Right ventricle myocardium inferior (tissue), 1 donor: Measurements from ENCODE around the gene CTBP2. TPM values are rescaled to one million over a fixed set of nuclear protein-coding genes. Genes with fewer than 3 reads are reported as not detected.

Experiments used
- ATAC-seq: fragments of 200-7000 bp; cut with Tn5 transposase; one replicate; pipeline ENCODE4 v1.9.1; 2020; ENCODE audit warnings: mild to moderate bottlenecking, moderate library complexity
- DNase-seq: peaks from one replicate; pipeline ENCODE4 v3.0.0; 2021; ENCODE audit errors: missing footprints
- intact Hi-C: fragments of 100-400 bp; cut with DNase I; formaldehyde crosslinking; loops from one replicate; pipeline ENCODE4 v1.11.0; 2022
- total RNA-seq: library from RNA; stranded (reverse); fragmentation: NEBNext Ultra II Directional; extraction: Animal tissue kit (Norgen Biotek cat#: 25700); gene quantifications from one replicate; pipeline ENCODE4 v1.2.1, GENCODE V29; 2021
- donor health status: DM: no; HTN: yes; CAD: no; lungs with severe emphysema.

The CTBP2 gene
- total RNA-seq, 1 donor from 2014 or later: 31.3 TPM

- intact Hi-C loops: no loop called here
- ATAC-seq (no peak), DNase-seq (no peak)
These were observed 130.7 kb downstream of the CTBP2 start for GRCh38 chr10:125029584-125030242.

GRCh38 chr10:125027871-125028869 lies 132.2 kb downstream of the CTBP2 start:
- no peak for DNase-seq
- intact Hi-C loops: no loop called here
- ATAC-seq: peak; percentile 70

- DNase-seq (no peak), ATAC-seq (no peak)
- intact Hi-C loops: no loop called here
These were observed 133.2 kb downstream of the CTBP2 start for GRCh38 chr10:125026974-125027735.

GRCh38 chr10:125026036-125026931 lies 134.1 kb downstream of the CTBP2 start:
- ATAC-seq (no peak), DNase-seq (no peak)
- intact Hi-C loops: no loop called here

- ATAC-seq: no peak
- intact Hi-C loops: no loop called here
- DNase-seq: no peak
These were observed 135.0 kb downstream of the CTBP2 start for GRCh38 chr10:125025341-125025740.

GRCh38 chr10:125024497-125025234 lies 135.7 kb downstream of the CTBP2 start:
- DNase-seq: no peak
- intact Hi-C loops: no loop called here
- no peak for ATAC-seq

- peak; percentile 84 for DNase-seq
- intact Hi-C loops: no loop called here
- ATAC-seq: peak; percentile 47
These were observed 136.4 kb downstream of the CTBP2 start for GRCh38 chr10:125023862-125024496.

- intact Hi-C loops: no loop called here
- ATAC-seq (no peak), DNase-seq (no peak)
These were observed 137.1 kb downstream of the CTBP2 start for GRCh38 chr10:125023255-125023654.

GRCh38 chr10:125022671-125023070 lies 137.7 kb downstream of the CTBP2 start:
- intact Hi-C loops: no loop called here
- ATAC-seq (no peak), DNase-seq (no peak)

GRCh38 chr10:125021686-125022344 lies 138.5 kb downstream of the CTBP2 start:
- no peak for ATAC-seq
- intact Hi-C loops: no loop called here
- no peak for DNase-seq

GRCh38 chr10:125020871-125021270 lies 139.5 kb downstream of the CTBP2 start:
- ATAC-seq: no peak
- intact Hi-C loops: no loop called here
- no peak for DNase-seq

- intact Hi-C loops: no loop called here
- DNase-seq: no peak
- ATAC-seq: no peak
These were observed 140.0 kb downstream of the CTBP2 start for GRCh38 chr10:125020386-125020785.

- no peak for ATAC-seq
- no peak for DNase-seq
- intact Hi-C loops: no loop called here
These were observed 141.7 kb downstream of the CTBP2 start for GRCh38 chr10:125018576-125019143.

- ATAC-seq (no peak), DNase-seq (no peak)
- intact Hi-C loops: no loop called here
These were observed 142.6 kb downstream of the CTBP2 start for GRCh38 chr10:125017547-125018298.

GRCh38 chr10:125016611-125017202 lies 143.7 kb downstream of the CTBP2 start:
- ATAC-seq: peak; percentile 45
- peak; percentile 81 for DNase-seq
- intact Hi-C loops: no loop called here
